Gastroesophageal sphincter (tissue), 4 donors: ENCODE measurements around the gene AKAP3. TPM values are rescaled to one million over a fixed set of nuclear protein-coding genes. Genes with fewer than 3 reads are reported as not detected.

Source experiments
- ATAC-seq: fragments of 150-250 bp; one replicate; pipeline ENCODE4 v1.9.1; 2016; ENCODE audit warnings: mild to moderate bottlenecking, moderate library complexity
- H3K27ac ChIP-seq, 4 donors: fragments of 200-600 bp; sonication (generic) in 3 of 4; 1 replicate in 3 of 4; 2 replicates in 1 of 4; pipeline ENCODE4 v1.5.1; 2016 to 2019
- H3K27me3 ChIP-seq: fragments of 200-600 bp; sonication (generic); one replicate; pipeline ENCODE4 v1.5.1; 2019
- H3K36me3 ChIP-seq, 2 donors: fragments of 200-600 bp; sonication (generic); one replicate each; pipeline ENCODE4 v1.5.1; 2019; ENCODE audit warnings: control low read depth in 1 of 2
- H3K4me1 ChIP-seq, 3 donors: fragments of 200-600 bp; sonication (generic); 1 replicate in 2 of 3; 2 replicates in 1 of 3; pipeline ENCODE4 v1.5.1; 2016 to 2019; ENCODE audit warnings: control low read depth in 2 of 3
- H3K4me3 ChIP-seq, 2 donors: fragments of 200-600 bp; sonication (generic); one replicate each; pipeline ENCODE4 v1.5.1; 2019; ENCODE audit warnings: mild to moderate bottlenecking in 1 of 2, moderate library complexity in 1 of 2
- H3K9me3 ChIP-seq, 3 donors: fragments of 200-600 bp; sonication (generic); one replicate each; pipeline ENCODE4 v1.5.1; 2017 to 2019; ENCODE audit warnings: control low read depth in 2 of 3
- CTCF ChIP-seq, 4 experiments: fragments of 200-600 bp in 2 of 4; fragments of 450-650 bp in 2 of 4; sonication (generic) in 1 of 4; IDR thresholded peaks; one replicate each; pipeline ENCODE4 v1.5.1; 2017 to 2019; ENCODE audit warnings: antibody characterized with exemption in 4 of 4, mild to moderate bottlenecking in 2 of 4, moderate library complexity in 2 of 4
- EP300 ChIP-seq: sonication (generic); formaldehyde crosslinking; IDR thresholded peaks from one replicate; pipeline ENCODE4 v1.6.1; 2017; ENCODE audit warnings: antibody characterized with exemption, mild to moderate bottlenecking
- POLR2A ChIP-seq, 2 donors: fragments of 450-650 bp; IDR thresholded peaks; one replicate each; pipeline ENCODE4 v1.6.1; 2017; ENCODE audit warnings: antibody characterized with exemption in 2 of 2, mild to moderate bottlenecking in 2 of 2, moderate library complexity in 1 of 2
- POLR2AphosphoS5 ChIP-seq: sonication (generic); formaldehyde crosslinking; IDR thresholded peaks from one replicate; pipeline ENCODE4 v1.6.1; 2017; ENCODE audit warnings: antibody characterized with exemption
- WGBS, 2 donors: methylation state at CpG; one replicate each; pipeline ENCODE4 v1.1.5; 2018; ENCODE audit warnings: low coverage in 1 of 2; 5-methylcytosine and 5-hydroxymethylcytosine counted together
- total RNA-seq, 4 donors: library from RNA; depleted of rRNA; stranded (reverse); fragments of >200 nt; gene quantifications; one replicate each; pipeline ENCODE4 v1.1.0, GENCODE V29; 2016

The AKAP3 gene
- total RNA-seq, 4 donors from 2014 or later, result 0.13 to 3.1 (median 1.6) TPM

DNA sequence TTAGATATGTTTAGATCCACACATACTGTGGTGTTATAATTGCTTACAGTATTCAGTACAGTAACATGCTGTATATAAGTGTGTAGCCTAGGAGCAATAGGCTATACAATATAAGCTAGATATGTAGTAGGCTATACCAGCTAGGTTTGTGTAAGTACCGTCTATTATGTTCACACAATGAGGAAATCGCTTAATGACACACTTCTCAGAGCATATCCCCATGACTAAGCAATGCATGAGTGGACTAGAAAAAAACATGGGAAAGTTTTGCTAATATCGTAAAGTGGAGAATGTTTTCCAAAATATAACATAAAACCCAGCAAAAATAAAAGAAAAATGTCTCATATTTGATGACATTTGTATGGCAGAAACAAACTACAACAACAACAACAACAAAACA is 27.3 kb downstream of the AKAP3 start:
- ATAC-seq, result no peak
- Histone ChIP-seq H3K9me3 (no peaks in the 10 kb centered on the region), H3K27me3 (peaks cover 9% of the 10 kb centered on the region), H3K36me3 (no peaks in the 10 kb centered on the region), H3K4me1 (no peaks in the 10 kb centered on the region), H3K27ac (no peak overlapping the region), H3K4me3 (no peak overlapping the region)
- TF ChIP-seq POLR2A (IDR thresholded peaks at IDR 0.05), result no peak
- WGBS, 2 donors, result 84 to 96% methylated on average over 3 of the region's 3 CpGs

DNA sequence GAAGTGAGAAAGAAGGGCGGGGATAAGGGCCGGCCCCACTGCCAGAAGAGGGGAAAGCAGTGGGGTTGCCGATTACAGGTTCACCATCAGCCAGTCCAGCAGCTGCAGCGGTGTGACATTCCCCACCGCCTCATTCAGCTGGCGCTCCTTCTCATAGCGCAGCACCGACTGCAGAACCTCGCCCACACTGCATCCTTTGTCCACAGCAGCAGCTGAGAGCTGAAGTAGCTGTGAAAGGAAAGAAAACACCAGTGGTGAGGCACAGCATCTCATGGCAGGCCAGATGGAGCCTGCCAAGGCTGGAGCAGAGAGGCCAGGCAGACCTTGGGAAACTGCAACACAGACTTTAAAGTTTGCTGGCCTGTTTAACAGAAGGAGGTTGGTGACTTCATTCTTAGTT is 33.2 kb downstream of the AKAP3 start:
- TF ChIP-seq EP300 (no peak), CTCF (IDR thresholded peaks at IDR 0.05) (no peak), POLR2A (IDR thresholded peaks at IDR 0.05) (no peak), POLR2AphosphoS5 (no peak)
- Histone ChIP-seq H3K9me3 (no peaks in the 10 kb centered on the region), H3K4me1 (no peaks in the 10 kb centered on the region), H3K27ac (no peak overlapping the region), H3K36me3 (peaks cover 0 to 58% of the 10 kb centered on the region in 2 donors), H3K4me3 (no peak overlapping the region), H3K27me3 (no peaks in the 10 kb centered on the region)
- no peak for ATAC-seq
- WGBS, 2 donors, result 71 to 92% methylated on average over 5 to 8 of the region's 9 CpGs

DNA sequence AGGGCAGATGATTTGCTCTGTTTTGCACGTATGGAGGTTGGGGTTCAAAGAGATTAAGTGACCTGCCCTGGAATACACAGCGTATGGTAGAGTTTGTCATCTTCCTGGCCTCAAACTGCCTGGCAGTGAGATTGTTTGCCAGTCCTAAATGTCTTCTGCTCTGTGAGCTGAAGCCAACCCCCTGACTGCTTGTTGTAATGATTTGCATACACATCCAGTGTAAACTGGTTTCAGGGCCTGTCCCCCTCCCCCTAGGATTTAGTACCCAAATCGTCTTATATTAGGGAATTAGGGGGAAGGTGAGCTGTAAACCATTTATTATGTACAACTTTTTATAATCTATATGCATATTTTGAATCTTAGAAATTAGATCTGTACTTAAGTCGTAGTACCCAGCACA is 38.4 kb downstream of the AKAP3 start:
- H3K36me3 ChIP-seq, result peaks cover 0 to 75% of the 10 kb centered on the region in 2 donors
- 50 to 91% methylated on average over 2 to 4 of the region's 4 CpGs for WGBS, 2 donors

DNA sequence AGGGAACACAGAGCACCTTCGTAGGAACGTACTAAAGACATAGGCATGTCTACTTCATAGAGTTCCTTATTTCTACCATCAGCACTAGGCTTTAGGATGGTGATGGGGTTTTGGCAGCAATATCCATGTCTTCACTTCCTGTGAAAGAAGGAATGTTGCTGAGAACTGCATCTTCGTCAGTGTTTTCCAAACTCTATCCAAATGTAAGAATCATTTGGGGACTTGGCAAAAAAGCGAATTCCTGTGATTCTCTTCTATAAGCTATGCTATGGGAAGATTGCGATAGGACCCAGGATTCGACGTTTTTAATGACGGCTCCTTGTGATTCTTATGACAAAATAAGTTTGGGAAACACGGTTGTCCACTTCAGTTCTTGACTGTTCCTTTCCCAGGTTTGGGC is 39.8 kb downstream of the AKAP3 start:
- Histone ChIP-seq H3K27ac (no peak overlapping the region), H3K4me1 (peaks cover 0 to 25% (median 3%) of the 10 kb centered on the region in 3 donors), H3K4me3 (no peak overlapping the region), H3K36me3 (peaks cover 0 to 61% of the 10 kb centered on the region in 2 donors), H3K9me3 (no peaks in the 10 kb centered on the region), H3K27me3 (no peaks in the 10 kb centered on the region)
- WGBS, 2 donors, result 66 to 79% methylated on average over 9 of the region's 9 CpGs
- TF ChIP-seq POLR2AphosphoS5 (no peak), POLR2A (IDR thresholded peaks at IDR 0.05) (no peak), CTCF (IDR thresholded peaks at IDR 0.05) (no peak), EP300 (no peak)
- no peak for ATAC-seq

More for the DNA sequence above, 38.4 kb downstream of the AKAP3 start:
- peaks cover 0 to 23% (median 3%) of the 10 kb centered on the region in 3 donors for H3K4me1 ChIP-seq
- no peak overlapping the region for H3K4me3 ChIP-seq
- ATAC-seq, result no peak
- H3K27ac ChIP-seq, result no peak overlapping the region
- TF ChIP-seq CTCF (IDR thresholded peaks at IDR 0.05), result no peak
- no peak for TF ChIP-seq EP300
- no peak for TF ChIP-seq POLR2AphosphoS5
- TF ChIP-seq POLR2A (IDR thresholded peaks at IDR 0.05), result no peak
- no peaks in the 10 kb centered on the region for H3K9me3 ChIP-seq
- H3K27me3 ChIP-seq, result no peaks in the 10 kb centered on the region

- Histone ChIP-seq H3K36me3 (peaks cover 0 to 41% of the 10 kb centered on the region in 2 donors), H3K27me3 (no peaks in the 10 kb centered on the region), H3K27ac (no peak overlapping the region), H3K9me3 (no peaks in the 10 kb centered on the region), H3K4me3 (no peak overlapping the region), H3K4me1 (peaks cover 0 to 25% (median 3%) of the 10 kb centered on the region in 3 donors)
- WGBS, 2 donors, result 48 to 60% methylated on average over 3 of the region's 3 CpGs
- ATAC-seq, result no peak
- no peak for TF ChIP-seq CTCF (IDR thresholded peaks at IDR 0.05)
- no peak for TF ChIP-seq POLR2A (IDR thresholded peaks at IDR 0.05)
- TF ChIP-seq POLR2AphosphoS5, result no peak
- TF ChIP-seq EP300, result no peak
Observed at GRCh38 chr12:4607056-4607455, 41.8 kb downstream of the AKAP3 start.
